HG02852 (cell line): Measurements from ENCODE around the gene SPOCK2.

Experiments used
- ATAC-seq: cut with Tn5 transposase; IDR thresholded peaks from one replicate; pipeline ENCODE4 v1.9.1; 2021; ENCODE audit warnings: mild to moderate bottlenecking, moderate library complexity; ENCODE audit not compliant: unreplicated experiment

Gene SPOCK2

GRCh38 chr10:72013202-72013945 is 75.0 kb downstream of the SPOCK2 start:
- ATAC-seq: no peak

DNA sequence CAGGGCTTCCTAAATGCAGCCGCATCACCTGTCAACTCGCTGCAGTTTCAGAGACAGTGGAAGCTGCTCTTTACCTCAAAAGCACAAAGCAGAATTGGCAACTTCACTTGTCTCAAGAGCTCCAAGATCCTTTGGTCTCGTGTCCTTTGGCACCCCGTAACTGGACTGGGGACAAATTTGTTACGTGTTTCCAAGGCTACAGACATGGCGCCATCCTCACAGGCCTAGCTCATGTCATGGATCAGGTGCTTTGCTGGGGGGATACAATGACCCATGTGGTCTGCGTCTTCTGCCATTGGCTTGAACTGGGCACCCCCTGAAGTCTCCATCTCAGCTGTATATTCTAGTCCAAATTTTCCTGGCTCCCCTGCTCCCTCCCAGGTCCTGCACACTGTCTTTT is 75.6 kb downstream of the SPOCK2 start:
- no peak for ATAC-seq

- no peak for ATAC-seq
These were observed 76.3 kb downstream of the SPOCK2 start for GRCh38 chr10:72011976-72012512.

- no peak for ATAC-seq
These were observed 76.9 kb downstream of the SPOCK2 start for GRCh38 chr10:72011468-72011867.

- ATAC-seq: no peak
These were observed 77.3 kb downstream of the SPOCK2 start for GRCh38 chr10:72011016-72011415.

- no peak for ATAC-seq
These were observed 77.9 kb downstream of the SPOCK2 start for GRCh38 chr10:72010234-72010973.

- ATAC-seq: no peak
These were observed 78.8 kb downstream of the SPOCK2 start for GRCh38 chr10:72009425-72010081.

DNA sequence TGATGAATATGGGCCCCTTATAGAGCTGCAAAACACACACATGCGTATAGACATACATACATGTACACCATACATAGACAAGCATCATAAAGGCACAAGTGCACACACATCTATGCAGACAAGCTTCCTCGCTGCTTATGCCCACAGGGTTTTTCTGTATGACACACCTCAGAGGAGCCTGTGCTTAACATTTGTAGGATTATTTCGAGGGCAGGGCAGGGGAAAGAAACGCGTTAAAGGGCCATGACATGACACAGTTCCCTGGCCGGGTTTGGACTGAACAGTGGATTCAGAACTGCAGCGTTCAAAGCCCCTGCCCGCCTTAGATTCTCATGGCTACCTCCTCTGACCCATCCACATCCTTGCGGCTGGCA is 79.3 kb downstream of the SPOCK2 start:
- ATAC-seq: no peak
